Body of pancreas (tissue), 4 donors: ENCODE data around the gene TBC1D20. TPM values are rescaled to one million over a fixed set of nuclear protein-coding genes. Genes with fewer than 3 reads are reported as not detected.
"Not testable (repeated sequence)": the region's sequence is repeated elsewhere in the genome, so short reads cannot be mapped to it uniquely, and the experiment has no call there.

Experiments used
- ATAC-seq: fragments of 150-250 bp; one replicate; pipeline ENCODE4 v1.9.1; 2016
- DNase-seq, 4 donors: peaks; one replicate each; pipeline ENCODE4 v3.0.0-alpha.2; 2019
- H3K27ac ChIP-seq, 4 donors: fragments of 200-600 bp; sonication (generic); 1 replicate in 3 of 4; 2 replicates in 1 of 4; pipeline versions ENCODE4 v1.5.1 to v1.6.1; 2016 to 2019; ENCODE audit warnings: mild to moderate bottlenecking in 1 of 4, mixed read lengths in 1 of 4, moderate library complexity in 1 of 4
- H3K27me3 ChIP-seq, 2 donors: fragments of 200-600 bp; sonication (generic); one replicate each; pipeline ENCODE4 v1.6.0; 2016; ENCODE audit warnings: mild to moderate bottlenecking in 1 of 2
- H3K36me3 ChIP-seq, 2 donors: fragments of 200-600 bp; sonication (generic); replicated peaks in 1 of 2; 2 replicates each; pipeline ENCODE4 v1.5.1; 2016; ENCODE audit warnings: low read depth in 2 of 2; ENCODE audit not compliant: insufficient read depth in 1 of 2
- H3K4me1 ChIP-seq: fragments of 200-600 bp; sonication (generic); one replicate; pipeline ENCODE4 v1.6.0; 2016
- H3K4me3 ChIP-seq, 2 donors: fragments of 200-600 bp; sonication (generic); 1 replicate in 1 of 2; 2 replicates in 1 of 2; pipeline ENCODE4 v1.5.1; 2016 to 2019
- H3K9me3 ChIP-seq, 3 donors: fragments of 200-600 bp; sonication (generic); 1 replicate in 2 of 3; 2 replicates in 1 of 3; pipeline ENCODE4 v1.5.1; 2016
- POLR2A ChIP-seq, 3 donors: fragments of 450-650 bp; IDR thresholded peaks; one replicate each; pipeline ENCODE4 v1.6.1; 2016; ENCODE audit warnings: antibody characterized with exemption in 3 of 3, mild to moderate bottlenecking in 2 of 3
- WGBS, 2 donors: methylation state at CpG; one replicate each; pipeline ENCODE4 v1.1.5; 2017; 5-methylcytosine and 5-hydroxymethylcytosine counted together
- intact Hi-C: fragments of 100-400 bp; cut with DNase I; formaldehyde crosslinking; loops from one replicate; pipeline ENCODE4 v1.15.1; 2023
- total RNA-seq, 2 donors: library from RNA; depleted of rRNA; stranded (reverse); fragments of >200 nt; gene quantifications; one replicate each; pipeline ENCODE4 v1.1.0, GENCODE V29; 2016
- TF ChIP-seq, protein P1 (sequence below), 7 experiments: fragments of 450-650 bp in 4 of 7; fragments of 200-600 bp in 3 of 7; sonication (generic) in 3 of 7; IDR thresholded peaks; one replicate each; pipeline ENCODE4 v1.5.1; 2016 to 2019; ENCODE audit warnings: antibody characterized with exemption in 7 of 7

The TBC1D20 gene
- total RNA-seq, 2 donors from 2014 or later: 16.3 to 27.4 TPM

DNA sequence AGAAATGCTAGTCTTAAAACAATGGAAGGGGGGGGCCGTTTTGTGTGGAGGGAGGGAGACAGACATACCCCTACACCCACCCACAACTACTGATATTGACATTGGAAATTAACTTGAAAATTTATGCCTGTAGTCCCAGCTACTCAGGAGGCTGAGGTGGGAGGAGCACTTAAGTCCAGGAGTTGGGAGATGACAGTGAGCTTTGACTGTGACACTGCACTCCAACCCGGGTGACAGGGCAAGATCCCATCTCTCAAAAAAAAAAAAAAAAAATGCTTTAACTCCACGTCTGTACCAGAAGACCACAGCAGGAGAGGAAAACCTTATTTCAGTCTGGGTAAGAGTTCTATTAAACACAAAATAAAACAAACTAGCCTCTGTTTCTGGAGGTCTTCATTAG, 2.2 kb downstream of the TBC1D20 start:
- Histone ChIP-seq H3K27ac (no peak overlapping the region), H3K27me3 (no peaks in the 10 kb centered on the region), H3K9me3 (no peaks in the 10 kb centered on the region), H3K36me3 (no peaks in the 10 kb centered on the region), H3K4me1 (peaks cover 31% of the 10 kb centered on the region), H3K4me3 (no peak overlapping the region)
- no peak for TF ChIP-seq POLR2A (IDR thresholded peaks at IDR 0.05)
- whole genome bisulfite sequencing, 2 donors: 11 to 13% methylated on average over 3 of the region's 3 CpGs
- no peak for ATAC-seq
- intact Hi-C loops: no loop called here
- DNase-seq: no peak

DNA sequence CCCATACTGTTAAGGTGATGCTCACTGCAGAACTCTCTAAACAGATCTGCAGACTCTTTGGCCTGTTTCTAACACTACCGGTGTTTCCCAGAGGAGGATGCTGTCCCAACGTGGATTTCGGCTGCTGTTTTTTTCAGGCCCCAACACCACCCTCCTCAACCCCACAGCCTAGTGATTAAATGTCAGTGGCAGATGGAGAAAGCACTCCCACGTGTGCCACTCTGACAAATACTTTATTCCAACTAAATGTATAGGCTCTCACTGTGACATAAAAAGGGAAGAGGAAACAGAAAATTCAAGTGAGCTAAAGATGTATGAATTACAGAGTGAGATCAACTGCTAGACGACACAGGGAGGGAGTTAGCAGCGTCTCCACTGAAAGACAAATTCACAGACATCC, 3.6 kb downstream of the TBC1D20 start:
- Histone ChIP-seq H3K36me3 (no peaks in the 10 kb centered on the region), H3K9me3 (no peaks in the 10 kb centered on the region), H3K4me1 (peaks cover 37% of the 10 kb centered on the region), H3K4me3 (no peak overlapping the region), H3K27me3 (no peaks in the 10 kb centered on the region), H3K27ac (no peak overlapping the region)
- 58 to 71% methylated on average over 6 of the region's 6 CpGs for WGBS, 2 donors
- no peak for ATAC-seq
- intact Hi-C loops: no loop called here
- DNase-seq: no peak
- TF ChIP-seq POLR2A (IDR thresholded peaks at IDR 0.05): no peak
- TF ChIP-seq, protein P1, sequence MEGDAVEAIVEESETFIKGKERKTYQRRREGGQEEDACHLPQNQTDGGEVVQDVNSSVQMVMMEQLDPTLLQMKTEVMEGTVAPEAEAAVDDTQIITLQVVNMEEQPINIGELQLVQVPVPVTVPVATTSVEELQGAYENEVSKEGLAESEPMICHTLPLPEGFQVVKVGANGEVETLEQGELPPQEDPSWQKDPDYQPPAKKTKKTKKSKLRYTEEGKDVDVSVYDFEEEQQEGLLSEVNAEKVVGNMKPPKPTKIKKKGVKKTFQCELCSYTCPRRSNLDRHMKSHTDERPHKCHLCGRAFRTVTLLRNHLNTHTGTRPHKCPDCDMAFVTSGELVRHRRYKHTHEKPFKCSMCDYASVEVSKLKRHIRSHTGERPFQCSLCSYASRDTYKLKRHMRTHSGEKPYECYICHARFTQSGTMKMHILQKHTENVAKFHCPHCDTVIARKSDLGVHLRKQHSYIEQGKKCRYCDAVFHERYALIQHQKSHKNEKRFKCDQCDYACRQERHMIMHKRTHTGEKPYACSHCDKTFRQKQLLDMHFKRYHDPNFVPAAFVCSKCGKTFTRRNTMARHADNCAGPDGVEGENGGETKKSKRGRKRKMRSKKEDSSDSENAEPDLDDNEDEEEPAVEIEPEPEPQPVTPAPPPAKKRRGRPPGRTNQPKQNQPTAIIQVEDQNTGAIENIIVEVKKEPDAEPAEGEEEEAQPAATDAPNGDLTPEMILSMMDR (IDR thresholded peaks at IDR 0.05): no peak

DNA sequence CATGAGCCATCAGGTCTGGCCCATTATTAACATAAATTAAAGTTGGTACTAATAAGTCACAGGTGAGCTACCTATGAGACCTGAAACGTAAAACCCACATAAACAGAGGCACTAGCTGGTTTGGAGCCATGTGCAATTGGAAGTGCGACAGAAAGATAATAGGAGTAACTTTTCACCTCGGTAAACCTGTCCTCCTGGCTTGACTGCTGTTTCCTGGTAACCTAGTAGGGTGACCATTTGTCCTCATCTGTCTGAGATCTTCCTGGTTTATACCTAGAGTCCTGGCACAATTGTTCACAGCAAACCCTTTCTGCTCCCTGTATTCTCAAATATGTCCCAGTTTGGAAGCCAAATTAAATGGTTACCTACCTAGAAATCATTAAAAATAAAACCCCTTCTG, 7.4 kb downstream of the TBC1D20 start:
- ATAC-seq: peak; percentile 33
- Histone ChIP-seq H3K4me3 (no peak overlapping the region), H3K4me1 (peaks cover 13% of the 10 kb centered on the region), H3K36me3 (no peaks in the 10 kb centered on the region), H3K27ac (no peak overlapping the region), H3K9me3 (no peaks in the 10 kb centered on the region), H3K27me3 (no peaks in the 10 kb centered on the region)
- no peak for DNase-seq
- no peak for TF ChIP-seq POLR2A (IDR thresholded peaks at IDR 0.05)
- TF ChIP-seq, protein P1 (IDR thresholded peaks at IDR 0.05): no peak
- 15 to 18% methylated on average over 3 of the region's 3 CpGs for WGBS, 2 donors
- intact Hi-C loops: no loop called here

DNA sequence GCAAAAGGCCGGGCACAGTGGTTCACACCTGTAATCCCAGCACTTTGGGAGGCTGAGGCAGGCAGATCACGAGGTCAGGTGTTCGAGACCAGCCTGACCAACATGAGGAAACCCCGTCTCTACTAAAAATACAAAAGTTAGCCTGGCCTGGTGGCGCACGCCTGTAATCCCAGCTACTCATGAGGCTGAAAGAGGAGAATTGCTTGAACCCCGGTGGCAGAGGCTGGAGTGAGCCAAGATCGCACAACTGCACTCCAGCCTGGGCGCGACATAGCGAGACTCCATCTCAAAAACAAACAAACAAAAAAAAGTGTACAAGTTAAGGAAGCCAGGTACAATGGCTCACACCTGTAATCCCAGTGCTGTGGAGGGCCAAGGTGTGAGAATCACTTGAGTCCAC, 10.3 kb downstream of the TBC1D20 start:
- H3K27me3 ChIP-seq, H3K4me1 ChIP-seq, H3K9me3 ChIP-seq, H3K4me3 ChIP-seq, intact Hi-C loops, ATAC-seq, H3K36me3 ChIP-seq, H3K27ac ChIP-seq, DNase-seq: not testable (repeated sequence)
- 84 to 86% methylated on average over 11 of the region's 11 CpGs for WGBS, 2 donors

DNA sequence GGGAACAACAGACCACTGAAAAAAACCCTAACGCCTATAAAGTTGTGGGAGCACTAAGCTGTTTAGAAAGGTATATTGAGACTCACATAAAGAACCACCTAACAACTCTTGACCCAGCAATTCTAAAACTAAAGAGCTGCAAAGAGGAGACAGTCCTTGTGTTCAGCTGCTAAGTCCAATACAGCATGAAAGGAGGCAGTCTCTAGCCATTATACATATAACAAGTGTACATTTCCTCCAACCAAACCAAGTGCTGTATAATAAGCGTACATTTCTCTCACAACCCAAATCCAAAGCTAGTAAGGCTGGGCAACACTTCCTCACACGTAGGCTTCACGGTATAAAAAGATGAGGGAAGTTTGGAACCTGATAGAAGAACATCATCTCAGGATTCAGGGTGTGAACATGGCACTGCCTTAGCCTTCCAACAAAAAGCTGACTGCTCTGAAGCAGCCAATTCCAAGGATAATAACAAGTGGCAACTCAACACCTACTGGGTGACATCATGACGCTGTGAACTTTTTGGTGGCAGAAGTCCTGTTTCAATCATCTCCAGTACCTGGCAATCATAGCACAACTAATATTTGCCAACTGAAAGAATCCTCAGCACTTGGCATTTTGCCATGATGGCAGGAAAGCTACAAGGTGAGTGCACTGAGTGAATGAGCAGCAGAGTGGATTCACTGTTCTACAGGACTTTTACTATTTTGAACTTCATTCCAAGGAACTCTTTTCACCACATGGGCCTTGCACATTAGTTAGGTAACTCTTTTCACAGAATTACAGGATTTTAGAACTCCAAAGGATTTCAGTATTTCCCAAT, 16.6 kb downstream of the TBC1D20 start:
- Histone ChIP-seq H3K4me1 (no peaks in the 10 kb centered on the region), H3K36me3 (peaks cover 0 to 10% of the 10 kb centered on the region in 2 donors), H3K4me3 (no peak overlapping the region), H3K27ac (no peak overlapping the region), H3K9me3 (no peaks in the 10 kb centered on the region), H3K27me3 (no peaks in the 10 kb centered on the region)
- TF ChIP-seq, protein P1 (IDR thresholded peaks at IDR 0.05): no peak
- no peak for TF ChIP-seq POLR2A (IDR thresholded peaks at IDR 0.05)
- ATAC-seq (no peak), DNase-seq (peak in 2 of 4 donors; percentile 42 to 43)
- WGBS, 2 donors: 78 to 81% methylated on average over 5 of the region's 5 CpGs
- intact Hi-C loops: no loop called here
